Activated naive CD8-positive, alpha-beta T cell treated with anti-CD3 and anti-CD28 coated beads, Interleukin-2, amount 50 U/mL, for 24 hours (primary cell): Measurements from ENCODE around the gene TUBD1.
A peak's percentile ranks its signal among the peaks of the same experiment; 100 is the strongest.
"Not testable (repeated sequence)": the region's sequence is repeated elsewhere in the genome, so short reads cannot be mapped to it uniquely, and the experiment has no call there.

ENCODE experiments used
- ATAC-seq: fragments of 150-1000 bp; cut with Tn5 transposase; one replicate; pipeline ENCODE4 v1.10.0; 2021
- DNase-seq: peaks from one replicate; pipeline ENCODE4 v3.0.0; 2021
- H3K27ac Mint-ChIP-seq: one replicate; pipeline ENCODE4 v1.8.0; 2021; ENCODE audit warnings: mild to moderate bottlenecking, mixed read lengths
- H3K27me3 Mint-ChIP-seq: one replicate; pipeline ENCODE4 v1.8.0; 2021; ENCODE audit warnings: mixed read lengths
- H3K36me3 Mint-ChIP-seq: one replicate; pipeline ENCODE4 v1.8.0; 2021; ENCODE audit warnings: low read depth, mixed read lengths
- H3K4me1 Mint-ChIP-seq: one replicate; pipeline ENCODE4 v1.8.0; 2021; ENCODE audit warnings: mixed read lengths
- H3K4me3 Mint-ChIP-seq: one replicate; pipeline ENCODE4 v1.8.0; 2021; ENCODE audit warnings: mild to moderate bottlenecking, moderate library complexity, mixed read lengths
- H3K9me3 Mint-ChIP-seq: one replicate; pipeline ENCODE4 v1.8.0; 2021; ENCODE audit warnings: mixed read lengths

Gene TUBD1

GRCh38 chr17:59842901-59843652 is 49.7 kb downstream of the TUBD1 start:
- DNase-seq (peak; percentile 71), ATAC-seq (peak; percentile 85)
- Mint-ChIP-seq H3K27ac (peak overlapping the region; percentile 100), H3K4me1 (peaks cover 88% of the 10 kb centered on the region), H3K4me3 (peak overlapping the region; percentile 92), H3K27me3 (peaks cover 4% of the 10 kb centered on the region), H3K9me3 (no peaks in the 10 kb centered on the region), H3K36me3 (peaks cover 51% of the 10 kb centered on the region)

DNA sequence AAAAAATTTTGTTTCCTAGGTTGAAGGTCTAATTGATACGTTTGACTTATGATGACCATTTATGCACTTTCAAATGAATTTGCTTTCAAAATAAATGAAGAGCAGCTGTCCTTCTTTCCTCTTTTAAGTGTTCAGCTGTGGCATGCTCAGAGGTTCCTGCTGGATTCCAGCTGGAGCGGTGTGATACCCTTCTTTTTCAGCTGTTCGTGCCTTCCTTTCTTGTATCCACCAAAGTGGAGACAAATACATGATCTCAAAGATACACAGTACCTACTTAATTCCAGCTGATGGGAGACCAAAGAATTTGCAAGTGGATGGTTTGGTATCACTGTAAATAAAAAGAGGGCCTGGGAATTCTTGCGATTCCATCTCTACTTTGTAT is 50.9 kb downstream of the TUBD1 start:
- not testable (repeated sequence) for ATAC-seq, H3K27me3 Mint-ChIP-seq, DNase-seq, H3K9me3 Mint-ChIP-seq
- H3K4me3 Mint-ChIP-seq, result peak overlapping the region; percentile 92
- peak overlapping the region; percentile 100 for H3K27ac Mint-ChIP-seq
- H3K4me1 Mint-ChIP-seq, result peaks cover 85% of the 10 kb centered on the region
- H3K36me3 Mint-ChIP-seq, result peaks cover 62% of the 10 kb centered on the region

DNA sequence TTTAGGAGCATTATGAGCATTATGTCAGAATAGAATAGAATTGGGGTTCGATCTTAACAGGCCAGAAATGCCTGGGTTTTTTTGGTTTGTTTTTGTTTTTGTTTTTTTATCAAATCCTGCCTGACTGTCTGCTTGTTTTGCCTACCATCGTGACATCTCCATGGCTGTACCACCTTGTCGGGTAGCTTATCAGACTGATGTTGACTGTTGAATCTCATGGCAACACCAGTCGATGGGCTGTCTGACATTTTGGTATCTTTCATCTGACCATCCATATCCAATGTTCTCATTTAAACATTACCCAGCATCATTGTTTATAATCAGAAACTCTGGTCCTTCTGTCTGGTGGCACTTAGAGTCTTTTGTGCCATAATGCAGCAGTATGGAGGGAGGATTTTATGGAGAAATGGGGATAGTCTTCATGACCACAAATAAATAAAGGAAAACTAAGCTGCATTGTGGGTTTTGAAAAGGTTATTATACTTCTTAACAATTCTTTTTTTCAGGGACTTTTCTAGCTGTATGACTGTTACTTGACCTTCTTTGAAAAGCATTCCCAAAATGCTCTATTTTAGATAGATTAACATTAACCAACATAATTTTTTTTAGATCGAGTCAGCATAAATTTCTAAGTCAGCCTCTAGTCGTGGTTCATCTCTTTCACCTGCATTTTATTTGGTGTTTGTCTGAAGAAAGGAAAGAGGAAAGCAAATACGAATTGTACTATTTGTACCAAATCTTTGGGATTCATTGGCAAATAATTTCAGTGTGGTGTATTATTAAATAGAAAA is 51.5 kb downstream of the TUBD1 start:
- Mint-ChIP-seq H3K4me3 (peak overlapping the region; percentile 92), H3K27ac (peak overlapping the region; percentile 100), H3K36me3 (peaks cover 62% of the 10 kb centered on the region), H3K4me1 (peaks cover 85% of the 10 kb centered on the region)
- not testable (repeated sequence) for DNase-seq, ATAC-seq, H3K9me3 Mint-ChIP-seq, H3K27me3 Mint-ChIP-seq

- H3K27me3 Mint-ChIP-seq, result peaks cover 7% of the 10 kb centered on the region
- H3K4me1 Mint-ChIP-seq, result peaks cover 82% of the 10 kb centered on the region
- H3K36me3 Mint-ChIP-seq, result peaks cover 64% of the 10 kb centered on the region
- no peaks in the 10 kb centered on the region for H3K9me3 Mint-ChIP-seq
- no peak for DNase-seq
- H3K27ac Mint-ChIP-seq, result peak overlapping the region; percentile 100
- H3K4me3 Mint-ChIP-seq, result peak overlapping the region; percentile 92
- ATAC-seq, result no peak
Observed at GRCh38 chr17:59840329-59841090, 52.2 kb downstream of the TUBD1 start.

DNA sequence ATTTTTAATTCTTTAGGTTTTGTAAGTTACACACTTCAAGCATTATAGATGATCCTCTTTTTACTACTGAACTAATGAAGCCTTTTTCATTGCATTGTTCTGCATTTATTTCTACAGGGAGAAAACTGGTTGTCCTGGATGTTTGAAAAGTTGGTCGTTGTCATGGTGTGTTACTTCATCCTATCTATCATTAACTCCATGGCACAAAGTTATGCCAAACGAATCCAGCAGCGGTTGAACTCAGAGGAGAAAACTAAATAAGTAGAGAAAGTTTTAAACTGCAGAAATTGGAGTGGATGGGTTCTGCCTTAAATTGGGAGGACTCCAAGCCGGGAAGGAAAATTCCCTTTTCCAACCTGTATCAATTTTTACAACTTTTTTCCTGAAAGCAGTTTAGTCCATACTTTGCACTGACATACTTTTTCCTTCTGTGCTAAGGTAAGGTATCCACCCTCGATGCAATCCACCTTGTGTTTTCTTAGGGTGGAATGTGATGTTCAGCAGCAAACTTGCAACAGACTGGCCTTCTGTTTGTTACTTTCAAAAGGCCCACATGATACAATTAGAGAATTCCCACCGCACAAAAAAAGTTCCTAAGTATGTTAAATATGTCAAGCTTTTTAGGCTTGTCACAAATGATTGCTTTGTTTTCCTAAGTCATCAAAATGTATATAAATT is 53.0 kb downstream of the TUBD1 start:
- peaks cover 7% of the 10 kb centered on the region for H3K27me3 Mint-ChIP-seq
- peaks cover 64% of the 10 kb centered on the region for H3K36me3 Mint-ChIP-seq
- H3K4me1 Mint-ChIP-seq, result peaks cover 75% of the 10 kb centered on the region
- H3K27ac Mint-ChIP-seq, result peak overlapping the region; percentile 100
- H3K4me3 Mint-ChIP-seq, result peak overlapping the region; percentile 92
- DNase-seq (no peak), ATAC-seq (no peak)
- H3K9me3 Mint-ChIP-seq, result no peaks in the 10 kb centered on the region

DNA sequence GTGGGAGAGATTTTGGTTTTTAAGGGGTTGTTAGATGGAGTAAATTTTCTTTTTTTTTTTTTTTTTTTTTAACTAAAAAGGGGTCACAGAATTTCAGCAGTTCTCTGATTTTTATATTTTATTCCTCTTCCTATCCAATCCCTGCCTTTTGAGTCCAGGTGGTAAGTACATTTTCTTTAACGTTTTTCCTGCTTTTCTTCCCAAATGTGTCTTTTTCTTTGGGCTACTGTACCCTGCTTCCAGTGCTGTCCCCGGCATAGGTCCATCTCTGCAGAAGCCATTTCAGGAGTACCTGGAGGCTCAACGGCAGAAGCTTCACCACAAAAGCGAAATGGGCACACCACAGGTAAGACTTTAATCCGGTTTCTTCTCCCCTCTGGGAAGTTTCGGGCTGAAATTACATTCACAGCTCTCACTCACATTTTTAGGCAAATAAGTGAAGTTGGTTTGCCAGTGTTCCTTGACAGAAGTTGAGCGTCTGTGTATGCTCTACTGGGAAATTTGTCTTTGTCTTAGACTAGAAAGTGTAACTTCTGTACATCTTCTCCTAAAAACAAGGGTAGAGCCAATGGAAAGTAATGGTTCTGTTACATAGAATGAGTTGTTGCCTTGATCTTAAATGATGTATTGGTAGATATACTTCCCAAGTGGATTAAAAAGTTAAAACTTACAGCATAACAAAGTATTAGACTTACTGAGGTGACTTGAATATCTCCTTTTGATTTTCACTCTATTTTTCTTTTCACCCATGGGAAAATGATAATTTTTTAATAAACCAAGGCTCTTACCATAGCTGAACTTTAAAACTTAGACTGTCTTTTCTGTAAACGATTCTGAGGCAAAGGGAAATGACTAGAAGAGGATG is 54.5 kb downstream of the TUBD1 start:
- peak overlapping the region; percentile 100 for H3K27ac Mint-ChIP-seq
- H3K9me3 Mint-ChIP-seq, result no peaks in the 10 kb centered on the region
- no peak for ATAC-seq
- H3K36me3 Mint-ChIP-seq, result peaks cover 67% of the 10 kb centered on the region
- H3K4me1 Mint-ChIP-seq, result peaks cover 71% of the 10 kb centered on the region
- no peak for DNase-seq
- H3K4me3 Mint-ChIP-seq, result peak overlapping the region; percentile 92
- H3K27me3 Mint-ChIP-seq, result peaks cover 7% of the 10 kb centered on the region

- peak overlapping the region; percentile 100 for H3K27ac Mint-ChIP-seq
- peaks cover 60% of the 10 kb centered on the region for H3K36me3 Mint-ChIP-seq
- H3K4me1 Mint-ChIP-seq, result peaks cover 71% of the 10 kb centered on the region
- H3K9me3 Mint-ChIP-seq, result no peaks in the 10 kb centered on the region
- H3K27me3 Mint-ChIP-seq, result peaks cover 7% of the 10 kb centered on the region
- DNase-seq (peak; percentile 49), ATAC-seq (peak; percentile 88)
- peak overlapping the region; percentile 92 for H3K4me3 Mint-ChIP-seq
Observed at GRCh38 chr17:59837308-59838051, 55.3 kb downstream of the TUBD1 start.

DNA sequence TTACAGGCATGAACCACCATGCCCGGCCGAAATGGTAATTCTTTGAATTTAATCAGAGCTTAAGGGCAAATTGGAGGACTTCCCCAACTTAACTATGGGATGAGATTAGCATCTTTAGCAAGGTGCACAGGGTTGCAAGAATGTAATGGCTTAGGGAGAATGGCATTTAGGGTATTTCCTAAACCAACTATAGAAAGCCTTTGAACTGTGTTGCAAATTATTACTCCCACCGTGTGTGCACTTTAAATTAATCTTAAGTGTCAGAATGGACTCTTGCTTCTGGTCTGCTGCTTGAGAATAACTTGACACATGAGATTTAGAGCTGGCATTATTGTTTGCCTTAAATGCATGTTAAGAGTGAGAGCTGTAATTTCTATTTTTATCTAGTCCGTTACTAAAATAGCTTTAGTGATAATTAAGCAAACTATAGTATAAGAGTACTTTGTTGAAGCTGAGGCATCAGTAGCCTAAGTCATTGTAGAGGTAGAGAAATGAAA is 59.8 kb downstream of the TUBD1 start:
- peak overlapping the region; percentile 44 for H3K4me3 Mint-ChIP-seq

DNA sequence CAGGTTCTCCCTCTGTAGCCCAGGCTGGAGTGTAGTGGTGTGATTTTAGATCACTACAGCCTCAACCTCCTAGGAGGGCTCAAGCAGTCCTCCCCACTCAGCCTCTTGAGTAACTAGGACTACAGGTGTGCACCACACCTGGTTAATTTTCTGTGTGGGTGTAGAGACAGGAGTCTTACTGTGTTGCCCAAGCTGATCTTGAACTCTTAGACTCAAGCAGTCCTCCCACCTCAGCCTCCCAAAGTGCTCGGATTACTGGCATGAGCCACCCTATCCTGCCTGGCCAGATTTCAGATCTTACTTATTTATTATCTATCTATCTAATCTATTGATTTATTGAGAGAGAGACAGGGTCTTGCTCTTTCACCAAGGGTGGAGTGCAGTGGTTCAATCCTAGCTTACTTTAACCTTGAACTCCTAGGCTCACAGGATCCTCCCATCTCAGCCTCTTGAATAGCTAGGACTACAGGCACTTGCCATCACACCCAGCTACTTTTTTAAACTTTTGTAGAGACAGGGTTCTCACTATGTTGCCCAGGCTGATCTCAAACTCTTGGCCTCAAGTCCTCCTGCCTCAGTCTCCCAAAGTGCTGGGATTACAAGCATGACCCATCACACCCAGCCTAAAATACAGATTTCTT is 61.8 kb downstream of the TUBD1 start:
- DNase-seq (no peak), ATAC-seq (no peak)
- H3K9me3 Mint-ChIP-seq, result no peaks in the 10 kb centered on the region
- peaks cover 30% of the 10 kb centered on the region for H3K36me3 Mint-ChIP-seq
- peaks cover 83% of the 10 kb centered on the region for H3K4me1 Mint-ChIP-seq
- H3K27ac Mint-ChIP-seq, result peak overlapping the region; percentile 98
- peak overlapping the region; percentile 83 for H3K4me3 Mint-ChIP-seq
- H3K27me3 Mint-ChIP-seq, result no peaks in the 10 kb centered on the region

More for the DNA sequence above, 59.8 kb downstream of the TUBD1 start:
- ATAC-seq (peak; percentile 9), DNase-seq (no peak)
- H3K9me3 Mint-ChIP-seq, result no peaks in the 10 kb centered on the region
- peaks cover 2% of the 10 kb centered on the region for H3K27me3 Mint-ChIP-seq
- peak overlapping the region; percentile 83 for H3K27ac Mint-ChIP-seq
- H3K4me1 Mint-ChIP-seq, result peaks cover 80% of the 10 kb centered on the region
- peaks cover 27% of the 10 kb centered on the region for H3K36me3 Mint-ChIP-seq

DNA sequence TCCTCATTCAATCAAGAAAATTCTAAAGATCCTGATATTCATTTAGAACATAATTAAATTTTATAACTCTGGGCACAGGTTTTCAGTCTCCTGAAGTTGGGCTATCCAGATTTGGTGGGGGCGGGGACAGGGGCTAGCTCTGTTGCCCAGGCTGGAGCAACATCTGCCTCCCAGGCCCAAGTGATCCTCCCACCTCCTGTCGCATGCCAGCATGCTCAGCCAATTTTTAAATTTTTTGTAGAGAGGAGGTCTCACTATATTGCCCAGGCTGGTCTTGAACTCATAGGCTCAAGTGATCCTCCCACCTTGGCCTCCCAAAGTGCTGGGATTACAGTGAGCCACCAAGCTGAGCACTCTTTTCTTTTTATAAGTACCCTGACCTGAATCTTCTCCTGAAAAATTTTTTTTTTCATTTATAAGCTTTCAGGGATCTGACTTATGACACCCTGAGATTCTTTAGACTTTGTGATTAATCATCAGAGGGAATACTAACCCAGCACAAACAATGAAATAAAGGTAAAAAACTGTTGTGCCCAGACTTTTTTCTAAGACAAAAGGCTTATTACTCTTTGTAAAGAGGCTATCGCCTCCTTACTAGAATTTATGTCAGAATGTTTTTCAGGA is 62.6 kb downstream of the TUBD1 start:
- DNase-seq, result peak; percentile 57
- Mint-ChIP-seq H3K9me3 (no peaks in the 10 kb centered on the region), H3K4me1 (peaks cover 89% of the 10 kb centered on the region), H3K27ac (peak overlapping the region; percentile 98), H3K36me3 (peaks cover 31% of the 10 kb centered on the region), H3K4me3 (peak overlapping the region; percentile 83), H3K27me3 (no peaks in the 10 kb centered on the region)
- no peak for ATAC-seq

DNA sequence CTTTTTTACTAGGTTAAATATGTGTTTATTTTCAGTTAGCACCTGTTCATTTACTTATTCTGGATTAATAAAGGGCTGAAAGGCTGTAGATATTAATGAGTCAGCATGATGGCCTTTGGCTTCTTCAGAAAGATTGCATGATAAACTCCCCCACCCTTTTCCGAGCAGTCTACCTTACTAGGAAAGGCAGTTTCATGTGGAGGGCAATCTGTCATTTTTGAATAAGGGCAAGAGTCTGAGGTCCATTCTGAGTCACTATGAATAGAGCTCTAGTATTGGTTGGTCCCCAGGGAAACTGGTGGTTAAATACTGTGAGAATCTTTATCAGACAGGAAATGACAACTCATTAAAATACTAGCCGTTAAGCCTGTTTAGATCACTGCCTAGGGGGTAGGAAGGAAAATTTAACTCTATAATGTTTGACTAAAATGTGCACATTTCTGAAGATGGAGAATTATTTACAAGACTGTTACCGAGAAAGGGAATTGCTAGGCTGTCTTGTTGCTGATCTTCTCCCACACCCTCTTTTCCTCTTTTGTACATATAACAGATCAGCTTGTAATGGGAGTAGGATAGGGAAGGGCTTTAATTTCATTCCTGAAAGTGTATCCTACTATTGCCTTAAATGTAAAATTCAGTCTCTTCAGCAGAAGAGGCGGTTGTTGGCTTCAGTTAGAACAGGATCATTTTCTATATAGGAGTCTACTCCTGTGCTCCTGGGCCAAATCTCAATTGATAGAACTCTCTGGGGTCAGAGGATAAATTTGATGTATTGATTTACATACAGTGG is 63.3 kb downstream of the TUBD1 start:
- Mint-ChIP-seq H3K27ac (peak overlapping the region; percentile 98), H3K27me3 (no peaks in the 10 kb centered on the region), H3K36me3 (peaks cover 31% of the 10 kb centered on the region), H3K4me1 (peaks cover 92% of the 10 kb centered on the region), H3K4me3 (peak overlapping the region; percentile 83), H3K9me3 (no peaks in the 10 kb centered on the region)
- peak; percentile 74 for ATAC-seq
- DNase-seq, result no peak
